Adrenal gland (tissue), 5 donors: ENCODE data around the gene CENPC.

Experiments
- POLR2A ChIP-seq, 2 donors: fragments of 450-650 bp; IDR thresholded peaks; one replicate each; pipeline ENCODE4 v1.6.1; 2017; ENCODE audit warnings: antibody characterized with exemption in 2 of 2, mild to moderate bottlenecking in 2 of 2, moderate library complexity in 1 of 2
- TF ChIP-seq, protein P1 (sequence below), 6 experiments: fragments of 450-650 bp in 4 of 6; fragments of 200-600 bp in 2 of 6; sonication (generic) in 1 of 6; IDR thresholded peaks; 1 replicate in 5 of 6; 2 replicates in 1 of 6; pipeline versions ENCODE4 v1.5.1 to v1.8.0; 2016 to 2021; ENCODE audit warnings: antibody characterized with exemption in 6 of 6, mild to moderate bottlenecking in 2 of 6, moderate library complexity in 1 of 6
- donor health status: DM: no; HTN: no; CAD: no.

- TF ChIP-seq, protein P1, sequence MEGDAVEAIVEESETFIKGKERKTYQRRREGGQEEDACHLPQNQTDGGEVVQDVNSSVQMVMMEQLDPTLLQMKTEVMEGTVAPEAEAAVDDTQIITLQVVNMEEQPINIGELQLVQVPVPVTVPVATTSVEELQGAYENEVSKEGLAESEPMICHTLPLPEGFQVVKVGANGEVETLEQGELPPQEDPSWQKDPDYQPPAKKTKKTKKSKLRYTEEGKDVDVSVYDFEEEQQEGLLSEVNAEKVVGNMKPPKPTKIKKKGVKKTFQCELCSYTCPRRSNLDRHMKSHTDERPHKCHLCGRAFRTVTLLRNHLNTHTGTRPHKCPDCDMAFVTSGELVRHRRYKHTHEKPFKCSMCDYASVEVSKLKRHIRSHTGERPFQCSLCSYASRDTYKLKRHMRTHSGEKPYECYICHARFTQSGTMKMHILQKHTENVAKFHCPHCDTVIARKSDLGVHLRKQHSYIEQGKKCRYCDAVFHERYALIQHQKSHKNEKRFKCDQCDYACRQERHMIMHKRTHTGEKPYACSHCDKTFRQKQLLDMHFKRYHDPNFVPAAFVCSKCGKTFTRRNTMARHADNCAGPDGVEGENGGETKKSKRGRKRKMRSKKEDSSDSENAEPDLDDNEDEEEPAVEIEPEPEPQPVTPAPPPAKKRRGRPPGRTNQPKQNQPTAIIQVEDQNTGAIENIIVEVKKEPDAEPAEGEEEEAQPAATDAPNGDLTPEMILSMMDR (IDR thresholded peaks at IDR 0.05) = no peak
- no peak for TF ChIP-seq POLR2A (IDR thresholded peaks at IDR 0.05)
Measured at GRCh38 chr4:67452100-67452845, 93.0 kb downstream of the CENPC start.
